Mammary epithelial cell (primary cell): ENCODE results near the gene GLRA3.

Source experiments
- CTCF ChIP-seq, 2 donors: IDR thresholded peaks in 1 of 2; conservative IDR thresholded peaks in 1 of 2; 2 replicates each; pipeline ENCODE4 v1.5.1; 2011 to 2012; ENCODE audit warnings: inconsistent platforms in 2 of 2, low read length in 2 of 2, mild to moderate bottlenecking in 2 of 2, control low read depth in 1 of 2, low read depth in 1 of 2; ENCODE audit not compliant: insufficient read depth in 1 of 2; ENCODE audit errors: extremely low read depth in 1 of 2
- EZH2 ChIP-seq: IDR thresholded peaks from 2 replicates; pipeline ENCODE4 v1.6.1; 2012; ENCODE audit warnings: low read length, inconsistent platforms, borderline replicate concordance

GRCh38 chr4:174628191-174628590, 200.9 kb downstream of the GLRA3 start:
- TF ChIP-seq EZH2: no peak
- TF ChIP-seq CTCF (conservative IDR thresholded peaks at IDR 0.05 in 1 of 2, IDR thresholded peaks at IDR 0.05 in 1 of 2; ENCODE audit: extremely low read depth in 1 of 2, insufficient read depth in 1 of 2, low read depth in 1 of 2, low read length in 2 of 2): no peak
